Measurements from ENCODE around the gene ADAR. TPM values are rescaled to one million over a fixed set of nuclear protein-coding genes. Genes with fewer than 3 reads are reported as not detected.

The ADAR gene
- total RNA-seq, 2 experiments from 2014 or later = 261 to 267 TPM

GRCh38 chr1:154574716-154575115 is 33.3 kb downstream of the ADAR start:
- ChIA-PET POLR2A (interaction anchor here (1.0 to 1.4 kb wide), 4 partner anchors 15 to 29 kb away, joined by 3 to 6 read pairs (median 3); no protein-coding TSS in a partner anchor), CTCF (interaction anchor here (4.8 kb wide), 1 partner anchor 14 kb away, joined by 23 read pairs; no protein-coding TSS in a partner anchor)
- no peak for TF ChIP-seq CTCF (IDR thresholded peaks at IDR 0.05)
- peak; percentile 28 for ATAC-seq
- Mint-ChIP-seq H3K4me3 (no peak overlapping the region), H3K36me3 (ENCODE audit: low read depth) (no peaks in the 10 kb centered on the region), H3K9me3 (no peaks in the 10 kb centered on the region), H3K27me3 (no peaks in the 10 kb centered on the region), H3K4me1 (ENCODE audit: low read depth) (no peaks in the 10 kb centered on the region), H3K27ac (no peak overlapping the region)
- intact Hi-C loops (cut with micrococcal nuclease) = no loop called here
- DNase-seq = peak; percentile 27

GRCh38 chr1:154573168-154573510 is 34.8 kb downstream of the ADAR start:
- DNase-seq (no peak), ATAC-seq (no peak)
- no peaks in the 10 kb centered on the region for H3K27me3 Mint-ChIP-seq
- TF ChIP-seq CTCF (IDR thresholded peaks at IDR 0.05) = no peak
- H3K36me3 Mint-ChIP-seq (ENCODE audit: low read depth) = no peaks in the 10 kb centered on the region
- H3K9me3 Mint-ChIP-seq = no peaks in the 10 kb centered on the region
- no peak overlapping the region for H3K27ac Mint-ChIP-seq
- H3K4me3 Mint-ChIP-seq = no peak overlapping the region
- CTCF ChIA-PET = no interaction called here
- POLR2A ChIA-PET = interaction anchor here (0.8 to 1.6 kb wide), 3 partner anchors 11 to 83 kb away, joined by 3 to 5 read pairs (median 3); no protein-coding TSS in a partner anchor
- no peaks in the 10 kb centered on the region for H3K4me1 Mint-ChIP-seq (ENCODE audit: low read depth)
- intact Hi-C loops (cut with micrococcal nuclease) = no loop called here

- ATAC-seq (no peak), DNase-seq (no peak)
- peaks cover 1% of the 10 kb centered on the region for H3K4me1 Mint-ChIP-seq (ENCODE audit: low read depth)
- no peaks in the 10 kb centered on the region for H3K36me3 Mint-ChIP-seq (ENCODE audit: low read depth)
- intact Hi-C loops (cut with micrococcal nuclease) = no loop called here
- CTCF ChIA-PET = no interaction called here
- H3K27ac Mint-ChIP-seq = no peak overlapping the region
- H3K4me3 Mint-ChIP-seq = no peak overlapping the region
- peaks cover under 1% of the 10 kb centered on the region for H3K27me3 Mint-ChIP-seq
- POLR2A ChIA-PET = interaction anchor here (0.8 to 1.6 kb wide), 3 partner anchors 11 to 83 kb away, joined by 3 to 5 read pairs (median 3); no protein-coding TSS in a partner anchor
- H3K9me3 Mint-ChIP-seq = no peaks in the 10 kb centered on the region
- no peak for TF ChIP-seq CTCF (IDR thresholded peaks at IDR 0.05)
These were observed 35.4 kb downstream of the ADAR start for GRCh38 chr1:154572468-154573167.

- Mint-ChIP-seq H3K4me3 (no peak overlapping the region), H3K4me1 (ENCODE audit: low read depth) (peaks cover 4% of the 10 kb centered on the region), H3K27ac (no peak overlapping the region), H3K9me3 (no peaks in the 10 kb centered on the region), H3K27me3 (peaks cover 5% of the 10 kb centered on the region), H3K36me3 (ENCODE audit: low read depth) (no peaks in the 10 kb centered on the region)
- CTCF ChIA-PET = no interaction called here
- no peak for TF ChIP-seq CTCF (IDR thresholded peaks at IDR 0.05)
- DNase-seq = no peak
- intact Hi-C loops (cut with micrococcal nuclease) = no loop called here
- POLR2A ChIA-PET = interaction anchor here (1.6 kb wide), 1 partner anchor 12 kb away, joined by 5 read pairs; no protein-coding TSS in a partner anchor
- ATAC-seq = no peak
These were observed 36.1 kb downstream of the ADAR start for GRCh38 chr1:154571964-154572288.

GRCh38 chr1:154571244-154571963 is 36.6 kb downstream of the ADAR start:
- DNase-seq (no peak), ATAC-seq (no peak)
- CTCF ChIA-PET = no interaction called here
- Mint-ChIP-seq H3K27me3 (peaks cover 10% of the 10 kb centered on the region), H3K9me3 (no peaks in the 10 kb centered on the region), H3K36me3 (ENCODE audit: low read depth) (no peaks in the 10 kb centered on the region), H3K27ac (no peak overlapping the region), H3K4me1 (ENCODE audit: low read depth) (peaks cover 4% of the 10 kb centered on the region), H3K4me3 (no peak overlapping the region)
- no peak for TF ChIP-seq CTCF (IDR thresholded peaks at IDR 0.05)
- intact Hi-C loops (cut with micrococcal nuclease) = no loop called here
- POLR2A ChIA-PET = no interaction called here
